ENCODE measurements around the gene AHSG. TPM values are rescaled to one million over a fixed set of nuclear protein-coding genes. Genes with fewer than 3 reads are reported as not detected.

AHSG gene
- total and polyA plus RNA-seq, 2 donors, result 0.23 to 0.33 TPM

DNA sequence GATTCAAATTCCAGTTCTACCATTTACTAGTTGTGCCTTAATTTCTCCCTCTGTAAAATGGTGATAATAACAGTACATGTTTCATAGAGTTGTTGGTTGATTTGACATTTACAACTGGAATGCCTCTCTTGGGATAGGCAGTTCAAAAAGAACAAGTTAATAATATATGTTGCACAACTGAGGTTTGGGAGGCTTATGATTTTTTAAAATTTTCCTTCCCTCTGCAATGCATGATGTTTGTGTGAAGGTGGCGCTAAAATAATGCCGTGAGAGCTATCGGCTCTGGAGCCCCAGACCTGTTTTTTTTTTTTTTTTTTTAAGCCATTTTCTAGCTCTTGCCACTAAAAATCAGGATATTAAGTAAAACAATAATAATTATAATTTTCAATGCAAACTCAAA is 23.7 kb upstream of the AHSG start:
- Histone ChIP-seq H3K9me3 (ENCODE audit: control insufficient read depth in 2 of 2, insufficient read depth in 1 of 2, low read length in 1 of 2) (no peaks in the 10 kb centered on the region), H3K4me1 (ENCODE audit: control insufficient read depth in 2 of 2, insufficient read depth in 2 of 2, low read length in 2 of 2) (no peaks in the 10 kb centered on the region), H3K27me3 (ENCODE audit: control insufficient read depth in 2 of 2, insufficient read depth in 1 of 2, low read length in 1 of 2) (no peaks in the 10 kb centered on the region), H3K4me3 (ENCODE audit: low read length in 2 of 2) (no peak overlapping the region), H3K27ac (ENCODE audit: low read depth in 1 of 2, low read length in 1 of 2) (no peak overlapping the region), H3K36me3 (ENCODE audit: control insufficient read depth in 2 of 2, insufficient read depth in 2 of 2, low read length in 1 of 2) (peaks cover 12 to 21% of the 10 kb centered on the region in 2 donors)
- DNase-seq (ENCODE audit: low read depth in 6 of 9, low spot score in 9 of 9), result no peak
- 46% methylated on average over 3 of the region's 3 CpGs for WGBS

DNA sequence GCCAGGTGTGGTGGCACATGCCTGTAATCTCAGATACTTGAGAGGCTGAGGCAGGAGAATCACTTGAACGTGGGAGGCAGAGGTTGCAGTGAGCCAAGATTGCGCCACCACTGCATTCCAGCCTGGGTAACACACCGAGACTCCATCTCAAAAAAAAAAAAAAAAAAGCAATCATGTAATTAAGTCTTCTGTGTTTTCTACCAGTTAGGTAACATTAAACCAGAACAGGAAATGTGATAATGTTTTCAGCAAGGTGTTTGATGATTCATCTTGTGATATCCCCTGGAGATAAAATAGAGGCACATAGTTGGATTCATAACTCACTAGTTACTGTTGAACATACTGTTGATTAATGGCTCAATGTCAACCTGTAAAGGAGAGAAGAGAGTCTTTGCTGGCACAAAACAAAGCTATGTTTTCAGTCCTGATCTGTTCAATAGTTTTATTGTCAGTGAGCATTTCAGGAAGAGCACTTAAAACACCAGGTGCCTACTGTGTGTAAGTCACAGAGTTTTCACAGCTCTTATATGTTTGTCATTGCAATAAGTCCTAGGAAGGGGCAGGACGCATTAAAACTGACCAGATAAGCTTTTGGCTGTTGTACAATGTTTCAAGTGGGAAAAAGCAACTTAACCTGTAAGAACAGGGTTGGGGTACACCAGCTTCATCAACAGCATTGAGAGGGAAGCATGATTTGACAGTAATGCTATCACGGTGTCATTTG is 22.8 kb upstream of the AHSG start:
- H3K9me3 ChIP-seq (ENCODE audit: control insufficient read depth in 2 of 2, insufficient read depth in 1 of 2, low read length in 1 of 2), result no peaks in the 10 kb centered on the region
- no peaks in the 10 kb centered on the region for H3K27me3 ChIP-seq (ENCODE audit: control insufficient read depth in 2 of 2, insufficient read depth in 1 of 2, low read length in 1 of 2)
- H3K36me3 ChIP-seq (ENCODE audit: control insufficient read depth in 2 of 2, insufficient read depth in 2 of 2, low read length in 1 of 2), result peaks cover 4 to 13% of the 10 kb centered on the region in 2 donors
- 85% methylated on average over 5 of the region's 5 CpGs for WGBS
- DNase-seq (ENCODE audit: low read depth in 6 of 9, low spot score in 9 of 9), result peak in 1 of 9 donors; percentile 4
- no peak overlapping the region for H3K4me3 ChIP-seq (ENCODE audit: low read length in 2 of 2)
- no peak overlapping the region for H3K27ac ChIP-seq (ENCODE audit: low read depth in 1 of 2, low read length in 1 of 2)
- H3K4me1 ChIP-seq (ENCODE audit: control insufficient read depth in 2 of 2, insufficient read depth in 2 of 2, low read length in 2 of 2), result no peaks in the 10 kb centered on the region

DNA sequence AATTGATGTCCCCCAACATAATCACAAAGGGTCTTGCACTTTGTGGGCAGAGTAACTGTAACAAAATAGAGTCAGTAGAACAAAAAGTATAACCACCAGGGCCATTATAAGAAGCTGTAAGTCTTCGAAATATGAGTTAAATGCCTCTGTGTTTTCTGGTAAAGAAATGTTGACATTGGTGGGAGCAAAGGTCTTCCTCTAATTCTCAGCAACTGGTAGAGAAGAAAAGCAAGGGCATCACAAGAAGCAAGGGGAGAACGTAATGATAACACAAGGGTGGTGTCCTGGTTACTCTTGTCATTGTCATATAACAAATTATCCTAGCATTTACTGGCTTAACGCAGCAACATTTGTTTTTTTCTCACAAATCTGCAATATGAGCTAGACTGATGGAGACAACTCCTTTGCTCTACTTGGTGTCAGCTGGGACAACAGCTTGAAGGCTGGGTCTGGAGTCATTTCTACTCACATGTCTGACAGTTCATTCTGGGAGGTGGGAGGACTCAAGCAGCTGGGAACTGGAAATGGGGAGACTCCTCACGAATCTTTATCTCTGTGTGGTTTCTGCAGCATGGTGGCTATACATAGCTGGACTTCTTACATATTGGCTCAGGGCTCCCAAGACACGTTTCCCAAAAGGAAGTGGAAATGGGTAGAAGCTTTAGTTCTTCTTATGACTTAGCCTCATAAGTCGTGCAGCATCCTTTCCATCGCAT is 22.1 kb upstream of the AHSG start:
- Histone ChIP-seq H3K27ac (ENCODE audit: low read depth in 1 of 2, low read length in 1 of 2) (no peak overlapping the region), H3K4me3 (ENCODE audit: low read length in 2 of 2) (no peak overlapping the region), H3K27me3 (ENCODE audit: control insufficient read depth in 2 of 2, insufficient read depth in 1 of 2, low read length in 1 of 2) (no peaks in the 10 kb centered on the region), H3K36me3 (ENCODE audit: control insufficient read depth in 2 of 2, insufficient read depth in 2 of 2, low read length in 1 of 2) (peaks cover 1 to 6% of the 10 kb centered on the region in 2 donors), H3K4me1 (ENCODE audit: control insufficient read depth in 2 of 2, insufficient read depth in 2 of 2, low read length in 2 of 2) (no peaks in the 10 kb centered on the region), H3K9me3 (ENCODE audit: control insufficient read depth in 2 of 2, insufficient read depth in 1 of 2, low read length in 1 of 2) (no peaks in the 10 kb centered on the region)
- no peak for DNase-seq (ENCODE audit: low read depth in 6 of 9, low spot score in 9 of 9)
- WGBS, result 87% methylated on average over 7 of the region's 7 CpGs

DNA sequence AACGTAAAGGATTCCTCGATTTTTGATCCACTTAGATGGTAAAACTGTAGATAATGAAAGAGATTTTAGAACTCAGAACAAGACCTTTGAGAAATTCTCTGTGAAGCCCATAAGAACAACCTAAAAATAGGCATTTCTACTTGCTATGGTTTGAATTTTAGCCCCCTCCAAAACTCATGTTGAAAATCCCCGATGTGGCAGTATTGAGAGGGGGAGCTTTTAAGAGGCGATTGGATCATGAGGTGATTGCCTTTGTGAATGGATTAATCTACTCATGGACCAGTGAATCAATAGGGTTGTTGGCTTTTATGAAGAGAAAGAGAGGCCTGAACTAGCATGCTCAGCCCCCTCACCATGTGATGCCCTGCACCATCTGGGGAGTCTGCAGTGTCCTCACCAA is 20.2 kb upstream of the AHSG start:
- Histone ChIP-seq H3K4me1 (ENCODE audit: control insufficient read depth in 2 of 2, insufficient read depth in 2 of 2, low read length in 2 of 2) (no peaks in the 10 kb centered on the region), H3K27ac (ENCODE audit: low read depth in 1 of 2, low read length in 1 of 2) (no peak overlapping the region), H3K27me3 (ENCODE audit: control insufficient read depth in 2 of 2, insufficient read depth in 1 of 2, low read length in 1 of 2) (no peaks in the 10 kb centered on the region), H3K4me3 (ENCODE audit: low read length in 2 of 2) (no peak overlapping the region), H3K9me3 (ENCODE audit: control insufficient read depth in 2 of 2, insufficient read depth in 1 of 2, low read length in 1 of 2) (no peaks in the 10 kb centered on the region), H3K36me3 (ENCODE audit: control insufficient read depth in 2 of 2, insufficient read depth in 2 of 2, low read length in 1 of 2) (no peaks in the 10 kb centered on the region)
- no peak for DNase-seq (ENCODE audit: low read depth in 6 of 9, low spot score in 9 of 9)
- WGBS, result 97% methylated on average over 4 of the region's 4 CpGs

DNA sequence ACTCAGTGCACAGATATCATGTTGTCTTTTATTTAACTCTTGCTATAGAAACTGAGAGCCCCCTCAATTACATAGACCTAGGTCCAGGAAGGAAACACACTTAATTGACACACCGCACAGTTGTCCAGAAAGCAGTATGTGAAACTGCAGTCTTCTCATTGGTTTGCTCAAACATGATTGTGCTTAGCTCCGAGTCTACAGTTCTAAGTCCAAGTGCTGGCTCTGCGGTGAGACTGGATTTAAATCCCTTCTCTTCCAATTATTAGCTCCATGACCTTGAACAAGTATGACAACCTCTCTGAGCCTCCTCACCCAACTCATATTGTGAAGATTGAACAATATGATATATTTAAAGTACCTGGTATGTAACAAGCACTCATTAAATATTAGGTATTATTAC is 19.0 kb upstream of the AHSG start:
- Histone ChIP-seq H3K9me3 (ENCODE audit: control insufficient read depth in 2 of 2, insufficient read depth in 1 of 2, low read length in 1 of 2) (no peaks in the 10 kb centered on the region), H3K4me3 (ENCODE audit: low read length in 2 of 2) (no peak overlapping the region), H3K4me1 (ENCODE audit: control insufficient read depth in 2 of 2, insufficient read depth in 2 of 2, low read length in 2 of 2) (no peaks in the 10 kb centered on the region), H3K27me3 (ENCODE audit: control insufficient read depth in 2 of 2, insufficient read depth in 1 of 2, low read length in 1 of 2) (no peaks in the 10 kb centered on the region), H3K27ac (ENCODE audit: low read depth in 1 of 2, low read length in 1 of 2) (no peak overlapping the region), H3K36me3 (ENCODE audit: control insufficient read depth in 2 of 2, insufficient read depth in 2 of 2, low read length in 1 of 2) (no peaks in the 10 kb centered on the region)
- WGBS, result 98% methylated on average over 3 of the region's 3 CpGs
- no peak for DNase-seq (ENCODE audit: low read depth in 6 of 9, low spot score in 9 of 9)

DNA sequence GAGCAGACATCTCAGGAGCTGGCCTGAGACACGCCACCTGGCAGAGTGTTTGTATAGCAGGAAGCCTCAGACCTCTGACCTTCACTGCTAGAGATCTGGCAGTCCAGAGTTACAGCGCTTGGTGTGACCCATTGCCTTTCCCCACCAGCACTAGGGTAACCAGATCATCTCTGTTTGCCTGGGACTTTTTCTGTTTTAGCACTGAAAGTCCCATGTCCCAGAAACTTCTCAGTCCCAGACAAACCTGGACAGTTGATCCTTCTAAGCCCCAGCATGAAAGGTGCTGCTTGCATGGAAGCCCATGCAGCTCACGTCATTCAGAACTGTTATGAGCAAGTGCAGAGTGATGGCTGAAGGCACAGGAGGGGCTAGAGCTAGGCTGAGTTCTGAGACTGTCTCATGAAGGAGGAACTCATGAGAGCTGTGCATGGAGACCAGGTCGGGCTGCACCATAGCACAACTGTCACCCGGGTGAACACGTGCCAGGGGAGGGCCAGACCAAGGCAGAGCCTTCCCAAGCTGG is 18.2 kb upstream of the AHSG start:
- Histone ChIP-seq H3K27ac (ENCODE audit: low read depth in 1 of 2, low read length in 1 of 2) (no peak overlapping the region), H3K27me3 (ENCODE audit: control insufficient read depth in 2 of 2, insufficient read depth in 1 of 2, low read length in 1 of 2) (no peaks in the 10 kb centered on the region), H3K4me1 (ENCODE audit: control insufficient read depth in 2 of 2, insufficient read depth in 2 of 2, low read length in 2 of 2) (no peaks in the 10 kb centered on the region), H3K4me3 (ENCODE audit: low read length in 2 of 2) (no peak overlapping the region), H3K9me3 (ENCODE audit: control insufficient read depth in 2 of 2, insufficient read depth in 1 of 2, low read length in 1 of 2) (no peaks in the 10 kb centered on the region), H3K36me3 (ENCODE audit: control insufficient read depth in 2 of 2, insufficient read depth in 2 of 2, low read length in 1 of 2) (no peaks in the 10 kb centered on the region)
- no peak for DNase-seq (ENCODE audit: low read depth in 6 of 9, low spot score in 9 of 9)
- 96% methylated on average over 6 of the region's 6 CpGs for WGBS

DNA sequence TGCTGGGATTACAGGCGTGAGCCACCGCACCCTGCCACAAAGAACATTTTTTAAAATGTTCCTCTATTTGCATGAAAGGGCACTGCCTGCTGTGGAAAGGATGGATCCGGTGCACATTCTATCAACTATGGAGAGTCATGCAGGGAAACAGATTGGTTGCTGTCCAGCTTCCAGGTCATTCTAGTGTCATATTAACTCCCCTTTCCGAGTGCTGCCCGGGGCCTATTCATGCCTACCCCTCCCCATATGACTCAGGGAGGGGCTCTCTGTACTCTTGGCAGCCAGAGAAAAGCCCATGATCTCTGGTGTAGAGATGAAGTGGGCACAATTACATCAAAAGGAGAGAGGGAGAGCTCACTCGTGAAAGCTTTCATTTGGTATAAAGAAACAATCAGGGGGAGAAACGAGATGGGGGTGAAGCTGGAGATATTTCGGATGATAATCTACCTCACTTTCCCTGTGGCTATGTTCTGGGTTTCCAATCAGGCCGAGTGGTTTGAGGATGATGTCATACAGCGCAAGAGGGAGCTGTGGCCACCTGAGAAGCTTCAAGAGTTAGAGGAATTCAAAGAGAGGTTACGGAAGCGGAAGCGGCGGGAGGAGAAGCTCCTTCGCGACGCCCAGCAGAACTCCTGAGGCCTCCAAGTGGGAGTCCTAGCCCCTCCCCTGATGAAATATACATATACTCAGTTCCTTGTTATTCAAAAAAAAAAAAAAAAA is 16.1 kb upstream of the AHSG start:
- H3K4me3 ChIP-seq (ENCODE audit: low read length in 2 of 2), result no peak overlapping the region
- no peaks in the 10 kb centered on the region for H3K27me3 ChIP-seq (ENCODE audit: control insufficient read depth in 2 of 2, insufficient read depth in 1 of 2, low read length in 1 of 2)
- H3K9me3 ChIP-seq (ENCODE audit: control insufficient read depth in 2 of 2, insufficient read depth in 1 of 2, low read length in 1 of 2), result peaks cover 0 to 2% of the 10 kb centered on the region in 2 donors
- DNase-seq (ENCODE audit: low read depth in 6 of 9, low spot score in 9 of 9), result no peak
- no peaks in the 10 kb centered on the region for H3K36me3 ChIP-seq (ENCODE audit: control insufficient read depth in 2 of 2, insufficient read depth in 2 of 2, low read length in 1 of 2)
- no peaks in the 10 kb centered on the region for H3K4me1 ChIP-seq (ENCODE audit: control insufficient read depth in 2 of 2, insufficient read depth in 2 of 2, low read length in 2 of 2)
- H3K27ac ChIP-seq (ENCODE audit: low read depth in 1 of 2, low read length in 1 of 2), result no peak overlapping the region
- WGBS, result 84% methylated on average over 17 of the region's 17 CpGs

DNA sequence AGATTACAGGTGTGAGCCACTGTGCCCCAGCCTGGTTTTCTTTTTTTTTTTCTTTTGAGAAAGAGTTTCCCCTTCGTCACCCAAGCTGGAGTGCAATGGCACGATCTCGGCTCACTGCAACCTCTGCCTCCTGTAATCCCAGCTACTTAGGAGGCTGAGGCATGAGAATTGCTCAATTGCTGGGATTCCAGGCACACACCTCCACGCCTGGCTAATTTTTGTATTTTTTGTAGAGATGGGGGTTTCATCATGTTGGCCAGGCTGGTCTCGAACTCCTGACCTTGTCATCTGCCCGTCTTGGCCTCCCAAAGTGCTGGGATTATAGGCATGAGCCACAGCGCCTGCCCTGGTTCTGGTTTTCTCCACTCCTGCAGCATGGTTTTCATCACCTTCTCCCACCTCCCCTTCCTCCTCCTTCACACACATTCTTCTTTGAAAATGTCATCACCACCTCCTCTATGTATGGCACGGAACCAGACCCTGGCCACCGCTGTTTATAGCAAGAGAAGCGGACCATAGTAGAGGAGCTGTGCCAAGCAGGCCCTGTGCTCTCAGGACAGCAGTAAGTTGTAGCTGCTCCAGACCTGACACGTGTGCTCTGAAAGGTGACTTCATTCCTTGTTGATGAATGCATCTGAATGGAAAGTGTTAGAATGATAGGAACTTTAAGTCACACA is 14.6 kb upstream of the AHSG start:
- no peak for DNase-seq (ENCODE audit: low read depth in 6 of 9, low spot score in 9 of 9)
- H3K9me3 ChIP-seq (ENCODE audit: control insufficient read depth in 2 of 2, insufficient read depth in 1 of 2, low read length in 1 of 2), result peaks cover 0 to 2% of the 10 kb centered on the region in 2 donors
- H3K4me1 ChIP-seq (ENCODE audit: control insufficient read depth in 2 of 2, insufficient read depth in 2 of 2, low read length in 2 of 2), result no peaks in the 10 kb centered on the region
- no peaks in the 10 kb centered on the region for H3K27me3 ChIP-seq (ENCODE audit: control insufficient read depth in 2 of 2, insufficient read depth in 1 of 2, low read length in 1 of 2)
- H3K36me3 ChIP-seq (ENCODE audit: control insufficient read depth in 2 of 2, insufficient read depth in 2 of 2, low read length in 1 of 2), result no peaks in the 10 kb centered on the region
- H3K4me3 ChIP-seq (ENCODE audit: low read length in 2 of 2), result no peak overlapping the region
- no peak overlapping the region for H3K27ac ChIP-seq (ENCODE audit: low read depth in 1 of 2, low read length in 1 of 2)
- 95% methylated on average over 11 of the region's 11 CpGs for WGBS
